Keratinocyte (primary cell): ENCODE measurements around the gene TIGAR.

Source experiments
- EZH2 ChIP-seq: IDR thresholded peaks from one replicate; pipeline ENCODE4 v1.6.1; 2012; ENCODE audit warnings: inconsistent platforms, mild to moderate bottlenecking, low read length, moderate library complexity
- TF ChIP-seq, protein P1 (sequence below), 3 experiments: IDR thresholded peaks in 1 of 3; conservative IDR thresholded peaks in 1 of 3; optimal IDR thresholded peaks in 1 of 3; 2 replicates in 2 of 3; 3 replicates in 1 of 3; pipeline versions ENCODE3 to v1.5.1; 2011; ENCODE audit warnings: low read length in 3 of 3, mild to moderate bottlenecking in 3 of 3, moderate library complexity in 2 of 3, control low read depth in 1 of 3, inconsistent platforms in 1 of 3; ENCODE audit not compliant: insufficient read depth in 2 of 3; ENCODE audit errors: extremely low read depth in 1 of 3

DNA sequence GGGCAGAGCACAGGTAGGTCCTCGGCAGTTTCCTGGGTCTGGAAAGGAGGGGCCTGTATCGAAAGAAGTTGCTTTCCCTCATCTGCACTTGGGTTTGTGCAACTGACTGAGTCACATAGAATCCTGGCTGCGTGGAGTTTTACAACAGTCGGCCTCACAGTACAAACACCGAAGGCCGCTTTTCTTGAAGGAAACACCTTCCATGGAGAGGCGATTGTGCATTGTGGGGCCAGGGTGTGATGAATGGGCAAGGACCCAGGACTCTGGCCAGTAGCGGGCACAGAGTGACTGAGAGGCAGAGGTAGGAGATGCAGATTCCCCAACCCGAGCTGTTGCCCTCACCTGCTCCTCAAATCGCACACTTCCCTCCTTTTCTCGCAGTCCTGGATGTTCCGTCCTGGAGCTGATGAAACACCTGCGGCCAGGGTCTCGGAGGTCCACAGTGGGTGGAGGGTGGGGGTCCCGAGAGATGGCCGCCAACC, 39.8 kb upstream of the TIGAR start:
- TF ChIP-seq, protein P1, sequence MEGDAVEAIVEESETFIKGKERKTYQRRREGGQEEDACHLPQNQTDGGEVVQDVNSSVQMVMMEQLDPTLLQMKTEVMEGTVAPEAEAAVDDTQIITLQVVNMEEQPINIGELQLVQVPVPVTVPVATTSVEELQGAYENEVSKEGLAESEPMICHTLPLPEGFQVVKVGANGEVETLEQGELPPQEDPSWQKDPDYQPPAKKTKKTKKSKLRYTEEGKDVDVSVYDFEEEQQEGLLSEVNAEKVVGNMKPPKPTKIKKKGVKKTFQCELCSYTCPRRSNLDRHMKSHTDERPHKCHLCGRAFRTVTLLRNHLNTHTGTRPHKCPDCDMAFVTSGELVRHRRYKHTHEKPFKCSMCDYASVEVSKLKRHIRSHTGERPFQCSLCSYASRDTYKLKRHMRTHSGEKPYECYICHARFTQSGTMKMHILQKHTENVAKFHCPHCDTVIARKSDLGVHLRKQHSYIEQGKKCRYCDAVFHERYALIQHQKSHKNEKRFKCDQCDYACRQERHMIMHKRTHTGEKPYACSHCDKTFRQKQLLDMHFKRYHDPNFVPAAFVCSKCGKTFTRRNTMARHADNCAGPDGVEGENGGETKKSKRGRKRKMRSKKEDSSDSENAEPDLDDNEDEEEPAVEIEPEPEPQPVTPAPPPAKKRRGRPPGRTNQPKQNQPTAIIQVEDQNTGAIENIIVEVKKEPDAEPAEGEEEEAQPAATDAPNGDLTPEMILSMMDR (optimal IDR thresholded peaks at IDR 0.05 in 1 of 3, IDR thresholded peaks at IDR 0.05 in 1 of 3, conservative IDR thresholded peaks at IDR 0.05 in 1 of 3; ENCODE audit: extremely low read depth in 1 of 3, insufficient read depth in 2 of 3, low read length in 3 of 3): no peak
- TF ChIP-seq EZH2: no peak
